Cortex of kidney (tissue), 1 donor: ENCODE data around the gene NOTCH1.
"Not testable (repeated sequence)": the region's sequence is repeated elsewhere in the genome, so short reads cannot be mapped to it uniquely, and the experiment has no call there.

Source experiments
- DNase-seq: peaks from one replicate; lab custom pipeline; 2025; lab: John Stamatoyannopoulos, UW

NOTCH1 gene

GRCh38 chr9:136545965-136546696 lies at the start of gene NOTCH1:
TSS of gene NOTCH1 (minus strand) at chr9:136546048. CDS start at chr9:136545786, 262 bp downstream.
- no peak for DNase-seq

- no peak for DNase-seq
These were observed 48.6 kb upstream of the NOTCH1 start for GRCh38 chr9:136594492-136594891.

GRCh38 chr9:136593581-136593980 lies 47.7 kb upstream of the NOTCH1 start:
- DNase-seq, result no peak

- no peak for DNase-seq
These were observed 46.8 kb upstream of the NOTCH1 start for GRCh38 chr9:136592666-136593065.

- DNase-seq, result no peak
These were observed 45.2 kb upstream of the NOTCH1 start for GRCh38 chr9:136590821-136591752.

GRCh38 chr9:136589766-136590763 lies 44.2 kb upstream of the NOTCH1 start:
- DNase-seq, result no peak

- DNase-seq, result no peak
These were observed 43.0 kb upstream of the NOTCH1 start for GRCh38 chr9:136588663-136589464.

GRCh38 chr9:136587944-136588662 lies 42.3 kb upstream of the NOTCH1 start:
- DNase-seq, result no peak

- no peak for DNase-seq
These were observed 41.5 kb upstream of the NOTCH1 start for GRCh38 chr9:136587145-136587943.

- DNase-seq, result no peak
These were observed 40.6 kb upstream of the NOTCH1 start for GRCh38 chr9:136586391-136586953.

- DNase-seq, result no peak
These were observed 39.8 kb upstream of the NOTCH1 start for GRCh38 chr9:136585531-136586120.

GRCh38 chr9:136584934-136585333 lies 39.1 kb upstream of the NOTCH1 start:
- no peak for DNase-seq

GRCh38 chr9:136584401-136584932 lies 38.6 kb upstream of the NOTCH1 start:
- DNase-seq, result no peak

GRCh38 chr9:136582977-136583735 lies 37.3 kb upstream of the NOTCH1 start:
- no peak for DNase-seq

GRCh38 chr9:136581614-136582447 lies 36.0 kb upstream of the NOTCH1 start:
- no peak for DNase-seq

GRCh38 chr9:136579650-136580219 lies 33.9 kb upstream of the NOTCH1 start:
- DNase-seq, result not testable (repeated sequence)
